A673 (cell line): ENCODE measurements around the gene CD8A.

Experiments used
- EZH2 ChIP-seq: fragments of 200-600 bp; sonication (generic); IDR thresholded peaks from 2 replicates; pipeline ENCODE4 v1.6.1; 2017; ENCODE audit warnings: borderline replicate concordance, low read depth, mild to moderate bottlenecking, mixed read lengths, antibody characterized with exemption, low read length; ENCODE audit not compliant: poor library complexity, severe bottlenecking
- TF ChIP-seq, protein P1 (sequence below): fragments of 300-800, 200-600 bp; sonication (generic); conservative IDR thresholded peaks from 2 replicates; pipeline ENCODE4 v1.5.1; 2017; ENCODE audit warnings: low read depth, mild to moderate bottlenecking, antibody characterized with exemption, low read length, moderate library complexity, mixed read lengths

DNA sequence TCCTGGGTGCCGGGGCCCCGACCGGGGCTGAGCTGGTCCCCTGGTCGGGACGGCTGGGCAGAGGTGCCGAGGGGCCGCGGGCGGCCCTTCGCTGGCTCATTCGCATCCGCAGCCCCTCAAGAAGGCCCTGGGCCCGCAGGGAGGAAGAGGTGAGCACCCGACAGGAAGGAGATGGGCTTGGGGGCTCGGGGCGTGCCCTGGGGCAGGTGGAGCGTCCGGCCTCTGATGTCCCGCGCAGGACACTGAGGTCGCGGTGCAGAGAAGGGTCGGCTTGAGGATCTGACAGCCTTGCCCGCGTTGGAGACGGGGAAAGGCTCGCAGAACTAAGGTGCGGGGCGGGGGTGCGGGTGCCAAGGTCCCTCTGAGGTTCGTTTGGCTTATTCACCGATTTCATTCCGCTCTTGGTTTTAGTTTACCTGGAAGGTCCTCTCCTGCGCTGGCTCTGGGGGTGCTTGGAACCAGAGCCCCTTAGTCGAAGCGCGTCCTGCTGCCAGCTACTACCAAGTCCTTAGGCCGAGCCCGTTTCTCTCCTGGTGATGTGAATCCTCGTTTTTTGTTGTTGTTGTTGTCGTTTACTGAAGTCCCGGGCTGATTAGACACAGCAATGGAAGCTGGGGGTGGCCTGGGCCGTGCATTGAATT, 18.9 kb upstream of the CD8A start:
- TF ChIP-seq, protein P1, sequence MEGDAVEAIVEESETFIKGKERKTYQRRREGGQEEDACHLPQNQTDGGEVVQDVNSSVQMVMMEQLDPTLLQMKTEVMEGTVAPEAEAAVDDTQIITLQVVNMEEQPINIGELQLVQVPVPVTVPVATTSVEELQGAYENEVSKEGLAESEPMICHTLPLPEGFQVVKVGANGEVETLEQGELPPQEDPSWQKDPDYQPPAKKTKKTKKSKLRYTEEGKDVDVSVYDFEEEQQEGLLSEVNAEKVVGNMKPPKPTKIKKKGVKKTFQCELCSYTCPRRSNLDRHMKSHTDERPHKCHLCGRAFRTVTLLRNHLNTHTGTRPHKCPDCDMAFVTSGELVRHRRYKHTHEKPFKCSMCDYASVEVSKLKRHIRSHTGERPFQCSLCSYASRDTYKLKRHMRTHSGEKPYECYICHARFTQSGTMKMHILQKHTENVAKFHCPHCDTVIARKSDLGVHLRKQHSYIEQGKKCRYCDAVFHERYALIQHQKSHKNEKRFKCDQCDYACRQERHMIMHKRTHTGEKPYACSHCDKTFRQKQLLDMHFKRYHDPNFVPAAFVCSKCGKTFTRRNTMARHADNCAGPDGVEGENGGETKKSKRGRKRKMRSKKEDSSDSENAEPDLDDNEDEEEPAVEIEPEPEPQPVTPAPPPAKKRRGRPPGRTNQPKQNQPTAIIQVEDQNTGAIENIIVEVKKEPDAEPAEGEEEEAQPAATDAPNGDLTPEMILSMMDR, result no peak
- no peak for TF ChIP-seq EZH2
